ENCODE measurements around the gene FRG1.
"Not testable (repeated sequence)": the region's sequence is repeated elsewhere in the genome, so short reads cannot be mapped to it uniquely, and the experiment has no call there.

Gene FRG1

GRCh38 chr4:189940178-189941004 lies at the start of gene FRG1:
TSS of gene FRG1 (plus strand) at chr4:189940872. CDS start at chr4:189941010, 138 bp downstream.
- peak; percentile 96 for DNase-seq (ENCODE audit: low spot score)

GRCh38 chr4:189897667-189898066 lies 43.0 kb upstream of the FRG1 start:
- DNase-seq (ENCODE audit: low spot score) = no peak

- not testable (repeated sequence) for DNase-seq (ENCODE audit: low spot score)
Measured at GRCh38 chr4:189899481-189900015, 41.1 kb upstream of the FRG1 start.

DNA sequence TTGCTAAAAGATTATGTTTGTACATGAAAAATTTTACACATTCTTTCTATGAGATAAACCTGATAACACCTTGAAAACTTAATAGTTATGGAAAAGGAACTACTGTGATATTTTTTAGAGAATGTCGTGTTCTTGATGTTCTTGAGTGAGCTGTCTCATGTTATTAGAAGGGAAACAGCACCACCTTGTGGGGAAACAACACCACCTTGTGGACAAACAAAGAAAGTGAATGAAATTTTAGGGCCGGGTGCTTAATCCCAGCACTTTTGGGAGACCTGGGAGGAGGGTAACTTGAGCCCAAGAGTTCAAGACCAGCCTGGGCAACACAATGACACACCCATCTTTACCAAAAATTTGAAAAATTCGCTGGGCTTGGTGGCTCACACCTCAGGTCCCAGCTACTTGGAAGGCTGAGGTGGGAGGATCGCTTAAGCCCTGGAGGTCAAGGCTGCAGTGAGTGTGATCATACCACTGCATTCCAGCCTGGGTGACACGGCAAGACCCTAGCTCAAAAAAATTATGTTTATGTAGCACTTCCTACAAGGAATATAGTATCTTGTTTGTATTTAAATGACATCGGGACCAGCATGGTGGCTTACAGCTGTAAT lies 36.1 kb upstream of the FRG1 start:
- DNase-seq (ENCODE audit: low spot score) = peak; percentile 56

DNA sequence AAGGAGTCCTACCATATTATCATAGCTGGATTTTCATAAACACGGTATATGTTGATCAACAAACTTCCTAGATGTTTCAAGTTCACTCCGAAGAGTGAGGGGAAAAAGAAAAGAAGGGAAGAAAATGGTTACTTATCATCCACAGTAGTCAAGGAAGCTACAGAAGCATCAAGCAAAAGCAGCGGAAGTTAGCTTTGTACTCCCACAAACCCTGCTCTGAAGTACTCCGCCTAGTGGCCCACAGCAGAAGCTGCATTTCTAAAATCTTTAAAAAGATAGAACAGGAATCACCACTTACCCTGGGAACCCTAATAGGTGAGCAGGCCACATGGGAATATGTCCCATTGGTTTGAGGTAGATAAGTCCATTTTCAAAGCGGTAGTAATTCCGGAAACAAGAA lies 28.5 kb upstream of the FRG1 start:
- DNase-seq (ENCODE audit: low spot score) = no peak

- no peak for DNase-seq (ENCODE audit: low spot score)
Measured at GRCh38 chr4:189917161-189917891, 23.3 kb upstream of the FRG1 start.

- no peak for DNase-seq (ENCODE audit: low spot score)
Measured at GRCh38 chr4:189921058-189921457, 19.6 kb upstream of the FRG1 start.

DNA sequence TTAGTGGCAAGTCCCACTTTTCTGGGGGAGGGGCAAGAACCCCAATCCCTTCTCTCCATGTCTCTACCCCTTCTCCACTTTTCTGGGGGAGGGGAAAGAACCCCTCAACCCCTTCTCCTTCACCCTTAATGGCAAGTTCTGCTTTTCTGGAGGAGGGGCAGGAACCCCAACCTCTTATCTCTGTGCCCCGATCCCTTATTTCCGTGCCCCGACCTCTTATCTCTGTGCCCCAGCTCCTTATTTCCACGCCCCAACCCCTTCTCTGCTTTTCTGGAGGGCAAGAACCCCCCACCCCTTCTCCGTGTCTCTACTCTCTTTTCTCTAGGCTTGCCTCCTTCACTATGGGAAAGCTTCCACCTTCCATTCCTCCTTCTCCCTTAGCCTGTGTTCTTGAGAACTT lies 13.9 kb upstream of the FRG1 start:
- DNase-seq (ENCODE audit: low spot score) = not testable (repeated sequence)

- DNase-seq (ENCODE audit: low spot score) = no peak
Measured at GRCh38 chr4:189941005-189941450, 356 bp downstream of the FRG1 start.

DNA sequence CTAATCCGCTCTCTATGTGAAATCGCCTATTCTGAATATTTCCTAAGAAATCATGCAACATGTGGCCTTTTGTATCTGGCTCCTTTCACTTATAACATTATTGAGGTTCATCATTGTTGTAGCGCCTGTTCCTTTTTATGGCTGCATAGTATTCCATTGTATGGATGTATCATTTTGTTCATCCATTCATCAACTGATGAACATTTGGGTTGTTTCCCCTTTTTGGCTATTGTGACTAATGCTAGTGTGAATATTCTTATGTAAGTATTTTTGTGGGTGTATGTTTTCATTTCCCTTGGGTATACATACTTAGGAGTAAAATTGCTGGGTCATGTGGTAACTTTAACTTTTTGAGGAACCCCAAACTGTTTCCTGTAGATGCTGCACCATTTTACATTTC lies 1.7 kb downstream of the FRG1 start:
- DNase-seq (ENCODE audit: low spot score) = not testable (repeated sequence)

- not testable (repeated sequence) for DNase-seq (ENCODE audit: low spot score)
Measured at GRCh38 chr4:189944077-189944476, 3.4 kb downstream of the FRG1 start.

- DNase-seq (ENCODE audit: low spot score) = not testable (repeated sequence)
Measured at GRCh38 chr4:189946906-189947305, 6.2 kb downstream of the FRG1 start.

- not testable (repeated sequence) for DNase-seq (ENCODE audit: low spot score)
Measured at GRCh38 chr4:189948486-189948885, 7.8 kb downstream of the FRG1 start.

- DNase-seq (ENCODE audit: low spot score) = not testable (repeated sequence)
Measured at GRCh38 chr4:189969291-189969690, 28.6 kb downstream of the FRG1 start.

GRCh38 chr4:189973646-189974045 lies 33.0 kb downstream of the FRG1 start:
- no peak for DNase-seq (ENCODE audit: low spot score)

- DNase-seq (ENCODE audit: low spot score) = peak; percentile 42
Measured at GRCh38 chr4:189974056-189974455, 33.4 kb downstream of the FRG1 start.

DNA sequence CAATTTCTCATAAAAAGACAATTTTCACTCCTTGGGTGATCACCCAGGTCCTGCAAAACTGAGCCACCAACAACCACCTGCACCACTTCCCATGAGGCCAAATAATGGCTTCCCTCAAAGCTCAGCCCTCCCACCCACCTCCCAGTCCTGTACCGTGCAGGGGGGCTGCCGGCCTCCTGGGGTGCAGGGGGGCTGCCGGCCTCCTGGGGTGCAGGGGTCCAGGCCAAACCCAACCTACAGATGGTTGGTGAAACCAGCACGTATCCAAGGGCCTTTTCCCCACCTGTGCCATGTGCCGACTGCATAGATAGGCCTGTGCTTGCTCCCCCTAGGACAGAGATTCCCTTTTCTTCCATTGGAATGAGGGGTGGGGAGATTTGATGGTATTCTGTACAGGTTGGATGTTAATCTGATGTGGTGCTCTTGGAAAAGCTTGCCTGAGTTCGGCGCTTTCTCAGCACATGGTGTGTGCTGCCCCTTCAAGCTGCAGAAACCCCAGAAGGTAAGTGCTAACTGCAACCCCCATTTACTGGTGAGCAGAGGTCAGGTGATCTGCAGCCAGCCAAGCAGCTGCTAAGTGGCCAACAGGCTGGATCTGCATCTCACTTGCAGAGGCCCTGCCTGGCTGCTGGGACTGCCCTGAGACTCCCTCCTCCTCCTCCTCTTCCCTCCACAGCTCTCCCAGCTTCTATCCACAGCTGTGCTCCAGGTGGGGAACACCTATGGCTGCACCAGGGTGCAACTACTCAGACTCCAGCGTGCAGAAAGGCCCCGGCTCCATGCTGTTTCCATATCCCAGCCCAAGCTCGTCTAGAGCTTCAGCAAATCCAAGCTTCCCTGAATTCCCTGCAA lies 38.8 kb downstream of the FRG1 start:
- no peak for DNase-seq (ENCODE audit: low spot score)

DNA sequence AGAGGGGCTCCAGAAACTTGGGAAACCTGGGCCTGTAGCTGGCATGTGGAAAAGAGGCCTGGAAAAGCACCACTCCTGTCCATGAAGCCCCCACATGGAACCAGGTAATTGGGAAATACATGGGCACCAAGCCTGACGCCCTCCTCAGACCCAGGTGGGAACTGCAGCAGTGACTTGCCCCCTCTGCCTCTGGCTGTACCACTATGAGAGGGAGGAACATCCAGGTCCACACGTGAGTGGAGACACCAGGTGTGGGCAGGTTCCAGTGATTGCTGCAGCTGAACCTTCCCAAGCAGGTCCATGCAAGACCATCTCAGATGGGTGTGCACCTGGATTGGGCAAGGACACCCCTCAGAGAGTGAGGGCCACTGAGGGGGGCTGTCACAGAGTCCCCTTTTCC lies 39.6 kb downstream of the FRG1 start:
- DNase-seq (ENCODE audit: low spot score) = not testable (repeated sequence)

GRCh38 chr4:189981970-189982369 lies 41.3 kb downstream of the FRG1 start:
- DNase-seq (ENCODE audit: low spot score) = no peak

DNA sequence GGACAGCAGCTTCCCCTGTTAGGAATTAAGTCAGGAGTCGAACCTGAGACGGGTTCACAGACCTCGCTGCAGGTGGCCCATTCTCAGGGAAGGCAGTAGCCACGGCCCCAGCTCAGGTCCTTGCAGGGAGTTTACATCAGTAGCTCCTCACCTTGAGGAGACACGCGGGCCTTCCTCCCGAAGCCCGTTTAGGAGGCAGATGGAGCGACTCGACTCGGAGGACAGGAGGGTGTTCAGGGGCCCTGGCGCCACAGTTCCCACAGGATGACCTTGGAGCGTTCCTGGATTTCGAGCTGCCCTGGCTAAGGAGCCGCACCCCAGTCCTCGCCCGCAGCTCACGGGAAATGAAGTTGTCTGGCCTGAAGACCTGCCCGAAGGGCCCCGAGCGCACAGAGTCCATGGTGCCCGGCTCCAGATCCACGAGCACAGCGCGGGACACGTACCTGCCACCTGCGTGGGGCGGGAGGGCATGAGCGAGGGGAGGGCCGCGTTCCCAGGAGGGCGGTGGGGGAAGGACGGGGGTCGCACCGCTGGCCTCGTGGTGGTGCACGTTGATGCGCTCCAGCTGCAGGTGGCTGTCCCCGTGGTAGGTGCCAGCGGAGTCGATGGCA lies 43.3 kb downstream of the FRG1 start:
- DNase-seq (ENCODE audit: low spot score) = not testable (repeated sequence)

DNA sequence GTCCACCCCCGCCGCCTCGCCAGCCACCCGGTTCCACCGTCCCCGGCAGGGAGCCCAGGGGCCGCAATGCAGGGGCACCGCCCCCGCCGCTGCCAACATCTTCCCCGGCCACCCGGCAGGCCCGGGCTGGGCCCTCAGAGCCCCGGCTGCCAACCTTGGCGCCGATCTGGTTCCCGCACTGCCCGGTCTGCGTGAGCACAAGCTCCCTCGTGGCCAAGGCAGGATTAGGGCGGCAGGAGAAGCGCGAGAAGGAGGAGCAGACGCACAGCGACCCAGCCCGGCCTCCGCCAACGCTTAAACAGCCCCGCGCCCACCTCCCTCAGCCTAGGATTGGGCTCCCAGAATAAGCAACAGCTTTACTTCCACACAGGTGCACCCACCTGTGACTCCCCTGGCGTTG lies 44.0 kb downstream of the FRG1 start:
- not testable (repeated sequence) for DNase-seq (ENCODE audit: low spot score)
